ENCODE measurements around the gene NUDT14. TPM values are rescaled to one million over a fixed set of nuclear protein-coding genes. Genes with fewer than 3 reads are reported as not detected.

The NUDT14 gene
- total RNA-seq, 2 experiments from 2014 or later: 12.0 to 15.8 TPM

DNA sequence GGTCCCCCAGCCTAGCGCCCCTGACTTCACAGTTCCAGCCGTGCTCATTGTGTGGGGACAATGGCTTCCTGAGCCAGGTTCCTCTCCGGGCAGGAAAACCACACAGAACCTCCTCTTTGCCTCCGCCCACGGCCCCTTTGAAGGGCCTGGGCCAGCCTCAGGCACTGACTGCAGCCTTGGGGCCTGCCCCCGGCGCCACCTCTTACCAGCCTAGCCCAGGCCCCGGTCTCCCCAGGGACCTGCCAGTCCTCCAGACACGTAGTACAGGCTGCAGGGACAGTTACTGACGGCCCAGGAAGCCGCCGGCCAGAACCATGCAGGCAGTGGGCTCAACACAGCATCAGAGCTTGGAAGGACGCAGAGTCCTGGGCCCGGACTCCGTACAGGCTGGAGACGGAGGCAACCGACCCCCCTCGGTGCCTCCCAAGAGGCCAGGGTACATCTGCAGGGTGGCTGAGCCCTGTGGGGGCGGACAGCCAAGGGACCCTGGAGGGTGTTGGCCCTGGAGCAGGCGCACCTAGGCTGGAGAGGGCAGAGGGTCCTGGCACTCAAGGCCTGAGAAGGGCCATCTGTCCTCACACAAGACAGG is 20.9 kb upstream of the NUDT14 start:
- intact Hi-C loops (cut with micrococcal nuclease): loop anchor here (2.0 to 5.0 kb wide), 3 partner anchors 81 to 289 kb away; partner anchors contain the start of gene TEDC1
- H3K9me3 Mint-ChIP-seq: no peaks in the 10 kb centered on the region
- peak; percentile 54 for DNase-seq
- no peak overlapping the region for H3K27ac Mint-ChIP-seq
- H3K4me1 Mint-ChIP-seq (ENCODE audit: low read depth): peaks cover 6% of the 10 kb centered on the region
- H3K36me3 Mint-ChIP-seq (ENCODE audit: low read depth): no peaks in the 10 kb centered on the region
- H3K4me3 Mint-ChIP-seq: no peak overlapping the region
- CTCF ChIA-PET: interaction anchor here (0.7 to 2.2 kb wide), 3 partner anchors 36 to 150 kb away, joined by 3 to 6 read pairs (median 3); no protein-coding TSS in a partner anchor
- H3K27me3 Mint-ChIP-seq (ENCODE audit: low read depth): peaks cover 26% of the 10 kb centered on the region

DNA sequence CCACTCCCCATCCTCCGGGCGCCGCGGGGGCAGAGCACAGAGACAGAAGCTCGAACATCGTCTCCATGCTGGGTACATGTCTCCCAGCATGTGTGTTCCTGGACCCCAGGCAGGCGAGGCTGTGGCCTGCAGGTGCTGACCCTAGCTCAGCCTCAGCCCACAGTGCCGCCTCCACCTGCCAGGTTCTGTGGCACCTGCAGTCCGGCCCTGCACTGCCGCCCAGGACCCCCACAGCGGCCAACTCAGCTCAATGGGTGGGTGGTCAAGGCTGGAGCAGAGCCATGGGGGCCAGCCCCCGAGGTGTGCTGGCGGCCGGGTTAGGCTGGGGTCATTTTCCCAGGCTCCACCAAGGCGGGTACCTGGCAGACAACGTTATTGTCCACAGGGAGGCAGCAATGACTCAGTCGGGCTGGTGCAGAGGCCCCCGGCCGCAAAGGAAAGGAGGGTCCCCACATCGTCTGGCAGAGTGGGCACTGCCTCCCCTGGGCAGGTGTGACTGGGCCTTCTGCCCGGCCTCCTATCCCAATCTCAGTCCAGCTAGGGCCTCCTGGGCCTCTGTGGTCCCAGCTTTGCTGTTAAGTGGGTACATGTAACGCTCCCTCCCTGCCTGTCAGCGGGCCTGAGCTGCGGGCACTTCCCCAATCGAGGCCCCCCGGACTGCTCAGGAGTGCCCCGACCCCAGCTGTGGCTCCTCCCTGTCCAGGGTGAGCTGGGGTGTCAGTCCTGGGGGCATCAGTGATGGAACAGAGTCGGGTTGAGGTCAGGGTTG is 20.2 kb upstream of the NUDT14 start:
- H3K4me3 Mint-ChIP-seq: no peak overlapping the region
- CTCF ChIA-PET: interaction anchor here (0.6 to 2.2 kb wide), 4 partner anchors 91 to 1266 kb away, joined by 3 to 6 read pairs (median 3); no protein-coding TSS in a partner anchor

DNA sequence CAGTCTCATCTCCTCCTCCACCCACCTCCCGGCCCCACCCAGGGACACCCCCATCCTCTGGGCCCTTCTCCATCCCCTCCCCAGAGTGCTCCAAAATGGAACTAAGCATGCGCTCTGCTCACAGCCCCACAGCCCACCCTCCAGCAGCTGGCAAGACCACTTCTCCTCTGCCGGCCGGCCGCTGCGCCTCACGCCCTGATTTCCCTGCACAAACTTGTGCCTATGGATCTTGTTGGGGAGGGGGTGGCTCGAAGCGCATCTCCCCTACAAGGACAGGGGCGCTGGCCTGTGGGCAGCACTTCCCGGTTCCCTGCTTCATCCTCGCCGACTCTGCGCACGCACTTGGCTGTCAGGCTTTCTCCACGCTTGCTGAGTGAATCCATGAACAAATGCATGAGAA is 19.5 kb upstream of the NUDT14 start:
- Mint-ChIP-seq H3K4me1 (ENCODE audit: low read depth) (peaks cover 11% of the 10 kb centered on the region), H3K9me3 (no peaks in the 10 kb centered on the region), H3K4me3 (no peak overlapping the region), H3K36me3 (ENCODE audit: low read depth) (no peaks in the 10 kb centered on the region), H3K27ac (no peak overlapping the region), H3K27me3 (ENCODE audit: low read depth) (peaks cover 29% of the 10 kb centered on the region)
- DNase-seq: no peak
- intact Hi-C loops (cut with micrococcal nuclease): loop anchor here (5.0 kb wide), 1 partner anchor 108 kb away; no protein-coding TSS in a partner anchor
- CTCF ChIA-PET: interaction anchor here (0.6 to 1.1 kb wide), 3 partner anchors 92 to 280 kb away, joined by 3 to 8 read pairs (median 3); no protein-coding TSS in a partner anchor

More for the DNA sequence above, 20.2 kb upstream of the NUDT14 start:
- no peaks in the 10 kb centered on the region for H3K36me3 Mint-ChIP-seq (ENCODE audit: low read depth)
- intact Hi-C loops (cut with micrococcal nuclease): loop anchor here (5.0 kb wide), 1 partner anchor 109 kb away; no protein-coding TSS in a partner anchor
- no peak for DNase-seq
- no peak overlapping the region for H3K27ac Mint-ChIP-seq
- H3K27me3 Mint-ChIP-seq (ENCODE audit: low read depth): peaks cover 26% of the 10 kb centered on the region
- H3K4me1 Mint-ChIP-seq (ENCODE audit: low read depth): peaks cover 6% of the 10 kb centered on the region
- H3K9me3 Mint-ChIP-seq: no peaks in the 10 kb centered on the region

DNA sequence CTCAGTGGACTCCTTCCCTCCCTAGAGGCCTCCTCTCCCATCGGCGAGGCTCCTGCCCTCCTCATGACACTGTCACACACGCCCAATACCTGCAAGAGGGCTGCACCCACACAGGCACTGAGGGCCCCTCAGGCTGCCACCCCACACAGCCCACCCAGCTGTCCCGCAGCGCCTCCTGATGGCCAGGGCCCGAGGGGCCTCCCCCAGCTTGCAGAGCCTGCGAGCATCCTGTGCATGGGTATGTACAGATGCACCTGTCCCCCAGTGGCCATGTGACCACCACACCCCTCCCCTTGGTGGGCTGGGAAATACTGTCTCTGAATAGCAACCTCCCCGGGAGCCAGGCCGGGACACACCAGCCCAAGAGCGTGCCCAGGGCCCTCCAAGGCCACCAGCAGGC is 19.0 kb upstream of the NUDT14 start:
- CTCF ChIA-PET: interaction anchor here (0.6 to 1.1 kb wide), 3 partner anchors 152 to 437 kb away, joined by 3 to 8 read pairs (median 3); no protein-coding TSS in a partner anchor
- Mint-ChIP-seq H3K4me1 (ENCODE audit: low read depth) (peaks cover 15% of the 10 kb centered on the region), H3K36me3 (ENCODE audit: low read depth) (no peaks in the 10 kb centered on the region), H3K9me3 (no peaks in the 10 kb centered on the region), H3K4me3 (no peak overlapping the region), H3K27me3 (ENCODE audit: low read depth) (peaks cover 33% of the 10 kb centered on the region), H3K27ac (no peak overlapping the region)
- intact Hi-C loops (cut with micrococcal nuclease): loop anchor here (5.0 kb wide), 1 partner anchor 108 kb away; no protein-coding TSS in a partner anchor
- DNase-seq: no peak

DNA sequence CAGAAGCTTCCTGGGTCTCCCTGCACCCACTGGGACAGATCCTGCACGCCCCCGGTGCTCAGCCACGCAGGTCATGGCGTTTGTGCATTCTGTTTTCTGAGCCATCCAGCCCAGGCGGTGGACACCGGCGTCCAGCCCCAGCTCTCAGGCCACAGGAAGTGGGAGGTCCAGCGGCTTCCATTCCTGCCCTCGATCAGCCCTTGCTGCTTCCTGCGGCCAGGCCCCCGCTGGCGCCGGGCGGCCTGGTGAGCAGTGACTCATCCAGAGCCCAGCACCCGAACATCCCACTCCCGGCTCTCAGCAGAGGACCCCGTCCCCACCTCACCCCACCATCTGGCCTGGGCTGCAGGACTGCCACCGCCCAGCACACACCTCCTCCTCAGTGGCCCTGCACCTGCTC is 18.0 kb upstream of the NUDT14 start:
- Mint-ChIP-seq H3K27me3 (ENCODE audit: low read depth) (peaks cover 31% of the 10 kb centered on the region), H3K4me1 (ENCODE audit: low read depth) (peaks cover 24% of the 10 kb centered on the region), H3K36me3 (ENCODE audit: low read depth) (no peaks in the 10 kb centered on the region), H3K4me3 (no peak overlapping the region), H3K9me3 (no peaks in the 10 kb centered on the region), H3K27ac (no peak overlapping the region)
- intact Hi-C loops (cut with micrococcal nuclease): no loop called here
- DNase-seq: no peak
- CTCF ChIA-PET: no interaction called here

DNA sequence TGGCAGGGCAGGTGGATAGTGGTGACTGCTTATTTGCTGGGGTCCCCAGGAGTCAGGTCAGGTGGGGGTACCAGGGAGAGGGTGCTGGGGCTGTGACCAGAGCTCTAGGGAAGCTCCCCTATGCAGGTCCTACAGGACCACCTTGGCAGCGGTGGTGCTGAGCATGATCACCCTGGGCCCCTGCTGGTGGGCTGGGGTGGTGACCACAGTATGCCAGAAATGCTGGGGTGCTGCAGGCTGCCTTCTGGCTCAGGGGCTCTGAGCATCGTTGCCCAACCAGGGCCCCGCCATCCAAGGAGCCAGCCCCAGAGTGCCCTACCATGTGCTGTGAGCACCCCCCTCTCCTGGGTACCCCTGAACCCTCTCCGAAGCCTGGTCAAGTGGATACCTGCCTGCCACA is 17.5 kb upstream of the NUDT14 start:
- no peaks in the 10 kb centered on the region for H3K36me3 Mint-ChIP-seq (ENCODE audit: low read depth)
- intact Hi-C loops (cut with micrococcal nuclease): no loop called here
- no peaks in the 10 kb centered on the region for H3K9me3 Mint-ChIP-seq
- peaks cover 29% of the 10 kb centered on the region for H3K4me1 Mint-ChIP-seq (ENCODE audit: low read depth)
- CTCF ChIA-PET: no interaction called here
- DNase-seq: no peak
- no peak overlapping the region for H3K4me3 Mint-ChIP-seq
- H3K27me3 Mint-ChIP-seq (ENCODE audit: low read depth): peaks cover 31% of the 10 kb centered on the region
- H3K27ac Mint-ChIP-seq: no peak overlapping the region

DNA sequence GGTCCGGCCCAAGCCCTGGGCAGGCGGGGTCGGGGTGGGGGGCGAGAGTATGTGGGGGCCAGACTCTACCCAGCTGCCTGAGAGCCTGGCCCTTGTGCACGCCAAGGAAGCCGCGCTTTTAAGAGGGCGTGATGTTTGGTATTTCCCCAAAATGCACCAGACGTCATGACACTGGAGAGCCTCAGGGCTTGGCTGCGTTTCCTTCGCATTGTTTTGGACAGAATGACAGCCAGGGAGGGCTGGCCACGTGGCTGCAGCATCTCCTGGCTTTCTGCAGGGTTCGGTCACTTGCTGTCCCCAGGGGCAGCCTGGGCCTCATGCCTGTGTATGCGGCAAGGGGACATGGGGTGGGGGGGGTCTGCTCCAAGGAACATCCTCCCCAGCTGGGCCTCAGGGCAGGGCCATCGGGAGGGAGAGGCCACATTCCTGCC is 16.1 kb upstream of the NUDT14 start:
- CTCF ChIA-PET: no interaction called here
- peak; percentile 54 for DNase-seq
- no peak overlapping the region for H3K4me3 Mint-ChIP-seq

DNA sequence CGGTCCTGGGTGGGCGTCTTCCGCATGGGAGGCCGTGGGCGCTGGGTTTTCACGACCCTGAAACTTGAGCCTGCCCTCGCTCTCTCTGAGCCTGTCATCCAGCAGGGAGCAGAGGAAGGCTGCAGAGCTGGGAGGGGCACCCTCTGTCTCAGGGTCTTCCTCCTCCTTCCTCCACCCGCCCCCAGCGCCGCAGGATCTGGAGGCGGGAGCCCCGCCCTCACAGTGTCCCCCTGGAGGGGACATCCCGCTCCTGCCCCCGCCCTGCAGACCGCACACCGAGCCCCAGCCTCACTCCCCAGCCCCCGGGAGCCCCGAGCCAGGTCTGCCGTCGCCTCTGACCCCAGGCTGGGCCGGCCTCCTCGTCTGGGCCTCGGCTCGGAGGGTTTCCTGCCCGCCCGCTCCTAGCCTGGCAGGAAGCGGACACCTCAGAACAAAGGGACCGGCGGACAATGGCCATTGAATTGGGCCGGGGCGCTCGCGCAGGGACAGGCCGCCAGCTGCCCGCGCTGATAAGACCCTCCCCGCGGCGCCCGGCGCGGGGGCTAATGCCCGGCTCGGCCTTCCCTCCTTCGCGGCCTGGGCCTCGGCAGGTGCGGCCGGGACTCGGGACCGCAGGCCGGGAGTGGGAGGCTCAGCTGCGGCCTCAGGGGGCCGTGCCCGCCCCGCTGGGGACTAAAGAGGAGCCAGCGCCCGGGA is 15.3 kb upstream of the NUDT14 start:
- Mint-ChIP-seq H3K27me3 (ENCODE audit: low read depth) (peaks cover 31% of the 10 kb centered on the region), H3K27ac (no peak overlapping the region), H3K4me1 (ENCODE audit: low read depth) (peaks cover 31% of the 10 kb centered on the region), H3K4me3 (no peak overlapping the region), H3K9me3 (no peaks in the 10 kb centered on the region), H3K36me3 (ENCODE audit: low read depth) (no peaks in the 10 kb centered on the region)
- intact Hi-C loops (cut with micrococcal nuclease): no loop called here
- DNase-seq: no peak
- CTCF ChIA-PET: interaction anchor here (0.9 kb wide), 1 partner anchor 8 kb away, joined by 4 read pairs; no protein-coding TSS in a partner anchor

More for the DNA sequence above, 16.1 kb upstream of the NUDT14 start:
- no peaks in the 10 kb centered on the region for H3K36me3 Mint-ChIP-seq (ENCODE audit: low read depth)
- intact Hi-C loops (cut with micrococcal nuclease): no loop called here
- no peaks in the 10 kb centered on the region for H3K9me3 Mint-ChIP-seq
- H3K27me3 Mint-ChIP-seq (ENCODE audit: low read depth): peaks cover 31% of the 10 kb centered on the region
- H3K27ac Mint-ChIP-seq: no peak overlapping the region
- peaks cover 37% of the 10 kb centered on the region for H3K4me1 Mint-ChIP-seq (ENCODE audit: low read depth)

DNA sequence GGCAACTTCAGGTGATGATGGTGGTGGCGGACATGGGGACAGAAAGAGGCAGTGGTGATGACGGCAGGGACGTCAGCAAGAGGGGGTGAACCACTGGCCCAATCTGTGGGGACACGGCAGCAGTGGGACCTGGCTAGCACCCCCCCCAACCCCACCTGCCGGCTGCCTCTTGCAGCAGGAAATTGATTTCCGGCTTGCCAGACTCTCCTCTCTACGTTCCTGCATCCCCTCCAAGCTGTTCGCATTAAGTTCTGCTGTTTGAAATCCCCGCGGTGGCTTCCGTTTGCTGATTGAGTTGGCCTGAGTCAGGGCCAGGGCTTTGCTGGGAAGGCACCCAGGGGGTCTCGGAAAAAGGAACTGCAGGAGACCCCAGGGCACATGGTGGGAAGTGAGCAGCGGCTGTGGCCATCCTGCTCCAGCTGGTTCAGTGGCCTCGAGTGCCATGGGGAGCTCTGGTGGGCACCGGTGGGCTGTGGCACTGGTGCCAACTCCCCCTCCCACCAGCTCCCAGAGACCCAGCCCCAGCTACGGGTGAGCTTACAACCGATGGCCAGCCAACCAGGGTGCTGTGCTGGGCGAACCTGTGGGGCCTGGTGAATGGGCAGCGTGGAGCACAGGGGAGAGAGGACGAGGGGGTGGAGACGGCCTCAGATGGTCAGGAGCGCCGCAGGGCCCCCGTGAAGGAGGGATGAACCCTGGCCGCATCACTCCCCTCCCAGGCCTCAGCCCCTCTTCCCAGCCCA is 14.6 kb upstream of the NUDT14 start:
- intact Hi-C loops (cut with micrococcal nuclease): no loop called here

DNA sequence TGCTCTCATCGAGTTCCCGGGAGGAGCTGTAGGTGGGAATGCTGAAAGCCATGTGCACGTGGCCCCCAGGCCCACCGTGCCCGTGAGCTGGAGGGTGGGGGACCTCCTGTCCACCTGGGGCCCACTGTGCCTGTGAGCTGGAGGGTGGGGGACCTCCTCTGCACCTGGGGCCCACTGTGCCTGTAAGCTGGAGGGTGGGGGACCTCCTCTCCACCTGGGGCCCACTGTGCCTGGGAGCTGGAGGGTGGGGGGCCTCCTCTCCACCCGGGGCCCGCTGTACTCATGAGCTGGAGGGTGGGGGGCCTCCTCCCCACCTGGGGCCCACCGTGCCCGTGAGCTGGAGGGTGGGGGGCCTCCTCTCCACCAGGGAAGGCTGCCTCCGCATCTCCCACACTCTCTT is 13.9 kb upstream of the NUDT14 start:
- peaks cover 23% of the 10 kb centered on the region for H3K27me3 Mint-ChIP-seq (ENCODE audit: low read depth)
- no peaks in the 10 kb centered on the region for H3K9me3 Mint-ChIP-seq
- no peaks in the 10 kb centered on the region for H3K36me3 Mint-ChIP-seq (ENCODE audit: low read depth)
- DNase-seq: no peak
- H3K27ac Mint-ChIP-seq: no peak overlapping the region
- peaks cover 31% of the 10 kb centered on the region for H3K4me1 Mint-ChIP-seq (ENCODE audit: low read depth)
- intact Hi-C loops (cut with micrococcal nuclease): no loop called here
- H3K4me3 Mint-ChIP-seq: no peak overlapping the region
- CTCF ChIA-PET: interaction anchor here (0.6 to 2.4 kb wide), 7 partner anchors 8 to 157 kb away, joined by 3 to 8 read pairs (median 5); partner anchors contain the start of gene NUDT14

More for the DNA sequence above, 14.6 kb upstream of the NUDT14 start:
- Mint-ChIP-seq H3K27me3 (ENCODE audit: low read depth) (peaks cover 29% of the 10 kb centered on the region), H3K4me1 (ENCODE audit: low read depth) (peaks cover 31% of the 10 kb centered on the region), H3K4me3 (no peak overlapping the region), H3K9me3 (no peaks in the 10 kb centered on the region), H3K36me3 (ENCODE audit: low read depth) (no peaks in the 10 kb centered on the region), H3K27ac (no peak overlapping the region)
- DNase-seq: peak; percentile 63
- CTCF ChIA-PET: interaction anchor here (0.6 to 2.4 kb wide), 6 partner anchors 9 to 156 kb away, joined by 3 to 8 read pairs (median 4); partner anchors contain the start of gene NUDT14

DNA sequence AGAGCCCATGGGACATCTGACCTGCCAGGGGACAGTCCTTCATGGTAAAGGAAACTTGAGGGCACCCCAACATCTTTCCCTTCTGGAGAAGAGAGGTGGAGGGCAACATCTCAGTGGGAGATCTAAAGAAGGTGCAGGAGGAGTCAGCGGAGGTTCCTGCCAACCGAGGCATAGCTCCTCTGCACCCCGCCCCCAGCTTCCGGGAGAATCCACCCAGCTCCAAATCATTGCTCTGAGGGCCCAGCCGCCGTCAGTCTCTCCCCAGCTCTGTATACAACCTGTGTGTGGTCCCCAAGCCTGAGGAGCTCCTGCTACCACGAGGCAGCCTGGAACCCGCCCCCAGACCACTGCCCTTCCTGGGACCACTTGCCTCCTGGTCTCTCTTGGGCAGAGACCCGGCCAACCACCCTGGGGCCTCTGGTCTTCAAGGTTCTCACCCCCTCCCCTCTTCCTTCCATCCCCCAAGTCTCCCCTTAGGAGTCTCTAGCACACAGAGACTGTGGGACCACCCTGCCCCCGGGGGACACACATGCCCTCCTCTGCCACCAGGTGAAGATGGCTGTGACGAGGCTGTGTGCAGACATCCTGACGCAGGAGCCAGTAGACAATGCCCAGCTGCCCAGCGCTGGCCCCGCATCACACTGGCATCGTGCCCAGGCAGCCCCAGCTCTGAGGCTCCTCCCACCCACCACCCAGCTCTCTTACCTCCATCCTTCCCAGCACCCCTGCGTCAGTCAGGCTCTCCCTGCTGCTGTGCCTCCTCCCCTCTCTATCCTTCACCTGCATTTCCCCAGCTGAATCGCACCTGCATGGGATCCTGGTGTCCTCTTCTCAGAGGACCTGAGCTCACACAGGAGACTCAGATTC is 13.0 kb upstream of the NUDT14 start:
- intact Hi-C loops (cut with micrococcal nuclease): no loop called here
- DNase-seq: peak; percentile 77
- H3K4me1 Mint-ChIP-seq (ENCODE audit: low read depth): peaks cover 31% of the 10 kb centered on the region
- peaks cover 23% of the 10 kb centered on the region for H3K27me3 Mint-ChIP-seq (ENCODE audit: low read depth)
- H3K27ac Mint-ChIP-seq: peak overlapping the region; percentile 27
- H3K9me3 Mint-ChIP-seq: no peaks in the 10 kb centered on the region
- peak overlapping the region; percentile 19 for H3K4me3 Mint-ChIP-seq
- H3K36me3 Mint-ChIP-seq (ENCODE audit: low read depth): no peaks in the 10 kb centered on the region
- CTCF ChIA-PET: interaction anchor here (1.1 to 2.4 kb wide), 5 partner anchors 9 to 157 kb away, joined by 4 to 8 read pairs (median 5); partner anchors contain the start of gene NUDT14
